RWPE2 (cell line): ENCODE measurements around the gene EDRF1.

Source experiments
- ATAC-seq: fragments of 200-7000 bp; cut with Tn5 transposase; 3 replicates; pipeline ENCODE4 v1.9.1; 2021; ENCODE audit warnings: low read depth
- DNase-seq: peaks from one replicate; pipeline ENCODE4 v3.0.0-alpha.2; 2020; ENCODE audit warnings: low spot score
- H3K27ac ChIP-seq: fragments of 450-650 bp; 2 replicates; pipeline ENCODE4 v1.5.1; 2017; ENCODE audit warnings: mild to moderate bottlenecking; ENCODE audit not compliant: poor library complexity, severe bottlenecking
- H3K27me3 ChIP-seq: fragments of 250-450 bp; sonication (Bioruptor Pico); 2 replicates; pipeline ENCODE4 v1.5.1; 2021; ENCODE audit warnings: mild to moderate bottlenecking, moderate library complexity; ENCODE audit not compliant: insufficient read depth, poor library complexity, severe bottlenecking
- H3K36me3 ChIP-seq: fragments of 250-450 bp; sonication (Bioruptor Pico); 2 replicates; pipeline ENCODE4 v1.5.1; 2020; ENCODE audit warnings: low read depth, mild to moderate bottlenecking, moderate library complexity
- H3K4me1 ChIP-seq: fragments of 250-450 bp; sonication (Bioruptor Pico); 2 replicates; pipeline ENCODE4 v1.5.1; 2021; ENCODE audit warnings: mild to moderate bottlenecking, moderate library complexity; ENCODE audit not compliant: insufficient read depth, poor library complexity, severe bottlenecking
- H3K4me3 ChIP-seq: fragments of 250-450 bp; sonication (Bioruptor Pico); 2 replicates; pipeline ENCODE4 v1.5.1; 2021; ENCODE audit warnings: mild to moderate bottlenecking, moderate library complexity; ENCODE audit not compliant: severe bottlenecking
- H3K9me3 ChIP-seq: fragments of 250-450 bp; sonication (Bioruptor Pico); 2 replicates; pipeline ENCODE4 v1.5.1; 2021; ENCODE audit warnings: mild to moderate bottlenecking, moderate library complexity; ENCODE audit not compliant: severe bottlenecking
- TF ChIP-seq, protein P1 (sequence below): fragments of 450-650 bp; IDR thresholded peaks from one replicate; pipeline ENCODE4 v1.5.1; 2017; ENCODE audit warnings: mild to moderate bottlenecking, moderate library complexity; ENCODE audit not compliant: poor library complexity, severe bottlenecking

EDRF1 gene

GRCh38 chr10:125698481-125698998 is 21.0 kb upstream of the EDRF1 start:
- Histone ChIP-seq H3K36me3 (no peaks in the 10 kb centered on the region), H3K4me3 (no peak overlapping the region), H3K4me1 (peaks cover 8% of the 10 kb centered on the region), H3K27me3 (no peaks in the 10 kb centered on the region), H3K9me3 (no peaks in the 10 kb centered on the region), H3K27ac (no peak overlapping the region)
- no peak for DNase-seq
- TF ChIP-seq, protein P1, sequence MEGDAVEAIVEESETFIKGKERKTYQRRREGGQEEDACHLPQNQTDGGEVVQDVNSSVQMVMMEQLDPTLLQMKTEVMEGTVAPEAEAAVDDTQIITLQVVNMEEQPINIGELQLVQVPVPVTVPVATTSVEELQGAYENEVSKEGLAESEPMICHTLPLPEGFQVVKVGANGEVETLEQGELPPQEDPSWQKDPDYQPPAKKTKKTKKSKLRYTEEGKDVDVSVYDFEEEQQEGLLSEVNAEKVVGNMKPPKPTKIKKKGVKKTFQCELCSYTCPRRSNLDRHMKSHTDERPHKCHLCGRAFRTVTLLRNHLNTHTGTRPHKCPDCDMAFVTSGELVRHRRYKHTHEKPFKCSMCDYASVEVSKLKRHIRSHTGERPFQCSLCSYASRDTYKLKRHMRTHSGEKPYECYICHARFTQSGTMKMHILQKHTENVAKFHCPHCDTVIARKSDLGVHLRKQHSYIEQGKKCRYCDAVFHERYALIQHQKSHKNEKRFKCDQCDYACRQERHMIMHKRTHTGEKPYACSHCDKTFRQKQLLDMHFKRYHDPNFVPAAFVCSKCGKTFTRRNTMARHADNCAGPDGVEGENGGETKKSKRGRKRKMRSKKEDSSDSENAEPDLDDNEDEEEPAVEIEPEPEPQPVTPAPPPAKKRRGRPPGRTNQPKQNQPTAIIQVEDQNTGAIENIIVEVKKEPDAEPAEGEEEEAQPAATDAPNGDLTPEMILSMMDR, result no peak
- peak; percentile 36; the same call in 1 of the 3 replicates for ATAC-seq

DNA sequence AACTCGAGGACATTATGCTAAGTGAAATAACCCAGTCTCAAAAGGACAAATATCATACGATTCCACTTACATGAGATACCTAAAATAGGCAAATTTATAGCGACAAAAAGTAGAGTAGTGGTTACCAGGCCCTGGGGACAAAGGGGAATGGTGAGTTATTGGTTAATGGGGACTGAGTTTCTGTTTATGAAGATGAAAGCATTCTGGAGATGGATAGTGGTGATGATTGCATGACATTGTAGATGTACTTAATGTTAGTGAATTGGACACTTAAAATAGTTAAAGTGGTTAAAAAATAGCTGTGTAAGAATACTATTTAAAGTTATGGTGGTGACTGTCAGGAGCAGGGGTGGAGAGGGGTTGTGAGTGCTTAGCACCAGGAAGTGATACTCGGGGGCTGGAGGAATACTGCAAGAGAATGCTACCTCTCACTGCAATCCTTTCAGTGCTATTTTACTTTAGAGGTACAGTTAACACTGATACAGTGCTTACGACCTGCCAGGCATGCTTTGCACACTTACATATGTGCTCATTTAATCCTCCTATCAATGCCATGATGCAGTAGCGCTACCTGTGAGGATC is 19.9 kb upstream of the EDRF1 start:
- TF ChIP-seq, protein P1, result no peak
- Histone ChIP-seq H3K27ac (no peak overlapping the region), H3K4me1 (peaks cover 6% of the 10 kb centered on the region), H3K4me3 (no peak overlapping the region), H3K27me3 (no peaks in the 10 kb centered on the region), H3K9me3 (no peaks in the 10 kb centered on the region), H3K36me3 (no peaks in the 10 kb centered on the region)
- ATAC-seq, result no peak
- DNase-seq, result no peak

- no peak for ATAC-seq
- no peaks in the 10 kb centered on the region for H3K36me3 ChIP-seq
- H3K27ac ChIP-seq, result no peak overlapping the region
- H3K4me3 ChIP-seq, result no peak overlapping the region
- H3K9me3 ChIP-seq, result no peaks in the 10 kb centered on the region
- H3K27me3 ChIP-seq, result no peaks in the 10 kb centered on the region
- no peaks in the 10 kb centered on the region for H3K4me1 ChIP-seq
- TF ChIP-seq, protein P1, result peak; percentile 44
- no peak for DNase-seq
These were observed 19.1 kb upstream of the EDRF1 start for GRCh38 chr10:125700355-125700911.

DNA sequence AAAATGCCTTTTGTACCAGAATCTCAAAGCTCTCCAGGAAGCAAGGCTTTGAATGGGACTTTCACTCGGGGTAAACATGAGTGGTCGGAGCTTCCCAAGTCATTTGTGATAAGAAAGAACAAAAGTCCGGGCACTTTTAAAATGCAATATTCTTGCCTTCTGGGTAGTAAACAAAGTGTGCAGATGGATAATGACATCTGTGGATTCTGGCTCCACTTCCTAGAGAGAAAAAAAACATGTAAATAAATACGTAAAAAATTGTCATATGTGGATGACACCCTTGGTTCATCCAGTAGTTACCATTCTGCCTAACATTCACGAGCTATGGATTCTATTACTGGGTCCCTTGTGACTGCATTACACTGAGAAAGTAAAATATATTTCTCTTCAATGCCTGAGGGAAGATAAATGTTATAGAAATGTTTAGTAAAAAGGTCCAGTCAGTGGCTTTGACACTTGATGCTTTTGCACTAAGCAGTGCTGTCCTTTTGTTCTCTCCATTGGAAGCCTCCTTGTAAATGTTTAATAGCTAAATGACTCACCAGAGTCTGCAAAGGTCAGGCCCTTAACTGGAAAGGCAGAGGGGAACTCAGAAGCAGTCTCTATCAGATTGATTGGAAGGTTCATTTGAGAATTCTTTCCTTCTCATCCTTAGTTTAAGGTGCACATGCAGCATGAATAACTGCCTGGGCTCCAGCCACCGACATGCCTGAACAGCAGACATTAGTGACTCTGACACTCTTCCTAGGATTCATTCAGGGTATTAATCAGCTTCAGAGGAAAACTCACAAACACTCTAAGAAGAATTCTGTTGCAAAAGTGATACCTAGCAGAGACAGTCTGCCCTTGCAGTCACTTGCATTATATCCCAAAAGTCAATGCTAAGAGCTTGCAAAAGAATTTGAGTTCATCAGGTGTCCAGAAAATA is 11.7 kb upstream of the EDRF1 start:
- Histone ChIP-seq H3K27ac (no peak overlapping the region), H3K4me3 (no peak overlapping the region), H3K9me3 (no peaks in the 10 kb centered on the region), H3K4me1 (peaks cover 4% of the 10 kb centered on the region), H3K36me3 (no peaks in the 10 kb centered on the region), H3K27me3 (no peaks in the 10 kb centered on the region)
- ATAC-seq, result peak; percentile 82
- TF ChIP-seq, protein P1, result no peak
- no peak for DNase-seq
